ENCODE measurements around the gene BRF1.

GRCh38 chr14:105200641-105201040 is 100.2 kb downstream of the BRF1 start:
- TF ChIP-seq, protein P1, sequence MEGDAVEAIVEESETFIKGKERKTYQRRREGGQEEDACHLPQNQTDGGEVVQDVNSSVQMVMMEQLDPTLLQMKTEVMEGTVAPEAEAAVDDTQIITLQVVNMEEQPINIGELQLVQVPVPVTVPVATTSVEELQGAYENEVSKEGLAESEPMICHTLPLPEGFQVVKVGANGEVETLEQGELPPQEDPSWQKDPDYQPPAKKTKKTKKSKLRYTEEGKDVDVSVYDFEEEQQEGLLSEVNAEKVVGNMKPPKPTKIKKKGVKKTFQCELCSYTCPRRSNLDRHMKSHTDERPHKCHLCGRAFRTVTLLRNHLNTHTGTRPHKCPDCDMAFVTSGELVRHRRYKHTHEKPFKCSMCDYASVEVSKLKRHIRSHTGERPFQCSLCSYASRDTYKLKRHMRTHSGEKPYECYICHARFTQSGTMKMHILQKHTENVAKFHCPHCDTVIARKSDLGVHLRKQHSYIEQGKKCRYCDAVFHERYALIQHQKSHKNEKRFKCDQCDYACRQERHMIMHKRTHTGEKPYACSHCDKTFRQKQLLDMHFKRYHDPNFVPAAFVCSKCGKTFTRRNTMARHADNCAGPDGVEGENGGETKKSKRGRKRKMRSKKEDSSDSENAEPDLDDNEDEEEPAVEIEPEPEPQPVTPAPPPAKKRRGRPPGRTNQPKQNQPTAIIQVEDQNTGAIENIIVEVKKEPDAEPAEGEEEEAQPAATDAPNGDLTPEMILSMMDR (IDR thresholded peaks at IDR 0.05) = no peak
- TF ChIP-seq POLR2A (IDR thresholded peaks at IDR 0.05) = no peak

All from right lobe of liver (tissue), 4 donors.